Stomach (tissue), 9 donors: ENCODE data around the gene FAM177B. TPM values are rescaled to one million over a fixed set of nuclear protein-coding genes. Genes with fewer than 3 reads are reported as not detected.

ENCODE experiments used
- DNase-seq, 2 donors: peaks; one replicate each; pipeline versions ENCODE4 v3.0.0 to v3.0.0-alpha.2; 2013 to 2019
- H3K27ac ChIP-seq, 5 donors: fragments of 200-600 bp in 4 of 5; sonication (generic) in 4 of 5; one replicate each; pipeline ENCODE4 v1.5.1; 2013 to 2019; ENCODE audit warnings: mild to moderate bottlenecking in 1 of 5, moderate library complexity in 1 of 5
- H3K27me3 ChIP-seq, 3 donors: fragments of 200-600 bp; sonication (generic); one replicate each; pipeline ENCODE4 v1.5.1; 2017 to 2019; ENCODE audit warnings: mixed run types in 1 of 3
- H3K36me3 ChIP-seq, 4 donors: fragments of 200-600 bp; sonication (generic); 1 replicate in 3 of 4; 2 replicates in 1 of 4; pipeline ENCODE4 v1.5.1; 2016 to 2019
- H3K4me1 ChIP-seq, 4 donors: fragments of 200-600 bp; sonication (generic); one replicate each; pipeline ENCODE4 v1.5.1; 2016 to 2019
- H3K4me3 ChIP-seq, 4 donors: fragments of 200-600 bp; sonication (generic) in 3 of 4; one replicate each; pipeline ENCODE4 v1.5.1; 2016 to 2019; ENCODE audit warnings: mild to moderate bottlenecking in 1 of 4
- H3K9me3 ChIP-seq, 4 donors: fragments of 200-600 bp; sonication (generic); one replicate each; pipeline ENCODE4 v1.5.1; 2016 to 2019
- CTCF ChIP-seq, 7 experiments: fragments of 450-650 bp in 4 of 7; fragments of 200-600 bp in 3 of 7; sonication (generic) in 3 of 7; IDR thresholded peaks; one replicate each; pipeline ENCODE4 v1.5.1; 2016 to 2019; ENCODE audit warnings: antibody characterized with exemption in 7 of 7, control low read depth in 2 of 7, mild to moderate bottlenecking in 1 of 7
- EP300 ChIP-seq: sonication (generic); formaldehyde crosslinking; IDR thresholded peaks from one replicate; pipeline ENCODE4 v1.6.1; 2017; ENCODE audit warnings: antibody characterized with exemption
- POLR2A ChIP-seq, 4 donors: fragments of 450-650 bp; IDR thresholded peaks; one replicate each; pipeline ENCODE4 v1.6.1; 2016; ENCODE audit warnings: antibody characterized with exemption in 4 of 4, control low read depth in 2 of 4, mild to moderate bottlenecking in 1 of 4, moderate library complexity in 1 of 4
- POLR2AphosphoS5 ChIP-seq, 3 donors: sonication (generic); formaldehyde crosslinking; IDR thresholded peaks; one replicate each; pipeline ENCODE4 v1.6.1; 2016; ENCODE audit warnings: antibody characterized with exemption in 3 of 3
- WGBS, 5 donors: extraction: QIAGEN DNeasy Blood & Tissue Kit in 3 of 5; methylation state at CpG; one replicate each; pipeline versions ENCODE4 v1.1.5 to v1.1.7; 2013 to 2018; 5-methylcytosine and 5-hydroxymethylcytosine counted together
- intact Hi-C: fragments of 100-400 bp; cut with DNase I; formaldehyde crosslinking; loops from one replicate; pipeline ENCODE4 v1.15.1; 2023; ENCODE audit warnings: low total_unique reads
- polyA plus RNA-seq, 3 donors: library from polyadenylated mRNA; stranded (reverse); fragments of 200-250 nt; gene quantifications; one replicate each; pipeline ENCODE4 v1.2.3, GENCODE V29; 2013
- total RNA-seq, 5 donors: library from RNA; depleted of rRNA; stranded (reverse); fragments of >200 nt; gene quantifications; one replicate each; pipeline versions ENCODE4 v1.1.0 to v1.2.3, GENCODE V29; 2014 to 2016
- donor health status: healthy with polysubstance abuse.
- donor health status: Bipolar disorder and iron deficiency.
- donor health status: healthy.

Gene FAM177B
- total and polyA plus RNA-seq, 8 donors, result 2.0 to 53.9 (median 13.9) TPM; not detected in 2

- Histone ChIP-seq H3K9me3 (no peaks in the 10 kb centered on the region), H3K27ac (no peak overlapping the region), H3K4me3 (no peak overlapping the region), H3K27me3 (peaks cover 0 to 3% (median 0%) of the 10 kb centered on the region in 3 donors), H3K36me3 (no peaks in the 10 kb centered on the region), H3K4me1 (peaks cover 0 to 13% (median 6%) of the 10 kb centered on the region in 4 donors)
- intact Hi-C loops, result no loop called here
- DNase-seq, result no peak
- TF ChIP-seq CTCF (IDR thresholded peaks at IDR 0.05) (no peak), POLR2AphosphoS5 (IDR thresholded peaks at IDR 0.05) (no peak), POLR2A (IDR thresholded peaks at IDR 0.05) (no peak), EP300 (no peak)
These were observed 46.0 kb downstream of the FAM177B start for GRCh38 chr1:222783051-222783450.

GRCh38 chr1:222784371-222784770, 47.4 kb downstream of the FAM177B start:
- H3K4me1 ChIP-seq, result peaks cover 0 to 13% (median 5%) of the 10 kb centered on the region in 4 donors
- H3K36me3 ChIP-seq, result no peaks in the 10 kb centered on the region
- whole genome bisulfite sequencing, 5 donors, result 31 to 44% (median 40%) methylated on average over 3 of the region's 3 CpGs
- intact Hi-C loops, result no loop called here
- H3K4me3 ChIP-seq, result no peak overlapping the region
- TF ChIP-seq EP300, result no peak
- TF ChIP-seq CTCF (IDR thresholded peaks at IDR 0.05), result no peak
- no peak for TF ChIP-seq POLR2A (IDR thresholded peaks at IDR 0.05)
- TF ChIP-seq POLR2AphosphoS5 (IDR thresholded peaks at IDR 0.05), result no peak
- no peaks in the 10 kb centered on the region for H3K9me3 ChIP-seq
- no peak for DNase-seq
- H3K27ac ChIP-seq, result no peak overlapping the region
- peaks cover 0 to 3% (median 0%) of the 10 kb centered on the region in 3 donors for H3K27me3 ChIP-seq

- H3K9me3 ChIP-seq, result no peaks in the 10 kb centered on the region
- H3K27me3 ChIP-seq, result peaks cover 0 to 3% (median 0%) of the 10 kb centered on the region in 3 donors
- peaks cover 0 to 13% (median 5%) of the 10 kb centered on the region in 4 donors for H3K4me1 ChIP-seq
- DNase-seq, result no peak
- TF ChIP-seq POLR2A (IDR thresholded peaks at IDR 0.05) (no peak), EP300 (no peak), POLR2AphosphoS5 (IDR thresholded peaks at IDR 0.05) (no peak), CTCF (IDR thresholded peaks at IDR 0.05) (no peak)
- intact Hi-C loops, result no loop called here
- no peaks in the 10 kb centered on the region for H3K36me3 ChIP-seq
- no peak overlapping the region for H3K4me3 ChIP-seq
- no peak overlapping the region for H3K27ac ChIP-seq
- WGBS, 5 donors, result 5 to 9% (median 5%) methylated on average over 2 of the region's 2 CpGs
These were observed 47.9 kb downstream of the FAM177B start for GRCh38 chr1:222784916-222785315.

- H3K4me3 ChIP-seq, result no peak overlapping the region
- no peaks in the 10 kb centered on the region for H3K36me3 ChIP-seq
- H3K27me3 ChIP-seq, result peaks cover 0 to 3% (median 0%) of the 10 kb centered on the region in 3 donors
- TF ChIP-seq POLR2A (IDR thresholded peaks at IDR 0.05), result no peak
- no peak for TF ChIP-seq EP300
- TF ChIP-seq POLR2AphosphoS5 (IDR thresholded peaks at IDR 0.05), result no peak
- TF ChIP-seq CTCF (IDR thresholded peaks at IDR 0.05), result no peak
- no peaks in the 10 kb centered on the region for H3K9me3 ChIP-seq
- peaks cover 0 to 13% (median 5%) of the 10 kb centered on the region in 4 donors for H3K4me1 ChIP-seq
- no peak overlapping the region for H3K27ac ChIP-seq
- DNase-seq, result no peak
- intact Hi-C loops, result no loop called here
- WGBS, 5 donors, result 64 to 74% (median 68%) methylated on average over 2 of the region's 2 CpGs
These were observed 48.5 kb downstream of the FAM177B start for GRCh38 chr1:222785529-222785928.
